HG02885 (cell line): Measurements from ENCODE around the gene MAML3.

Experiments
- ATAC-seq: cut with Tn5 transposase; IDR thresholded peaks from one replicate; pipeline ENCODE4 v1.9.1; 2021; ENCODE audit warnings: mild to moderate bottlenecking; ENCODE audit not compliant: unreplicated experiment, poor library complexity

Gene MAML3

GRCh38 chr4:140019619-140020347 is 134.2 kb downstream of the MAML3 start:
- ATAC-seq = no peak

- no peak for ATAC-seq
These were observed 134.9 kb downstream of the MAML3 start for GRCh38 chr4:140018931-140019618.

- ATAC-seq = no peak
These were observed 139.7 kb downstream of the MAML3 start for GRCh38 chr4:140014284-140014683.

GRCh38 chr4:140012688-140013486 is 141.1 kb downstream of the MAML3 start:
- ATAC-seq = peak; percentile 61

GRCh38 chr4:140005699-140006098 is 148.3 kb downstream of the MAML3 start:
- ATAC-seq = no peak

GRCh38 chr4:140004922-140005627 is 148.9 kb downstream of the MAML3 start:
- no peak for ATAC-seq

- ATAC-seq = no peak
These were observed 149.5 kb downstream of the MAML3 start for GRCh38 chr4:140004549-140004895.

GRCh38 chr4:140003876-140004548 is 150.0 kb downstream of the MAML3 start:
- ATAC-seq = no peak

- no peak for ATAC-seq
These were observed 153.8 kb downstream of the MAML3 start for GRCh38 chr4:140000232-140000631.

- ATAC-seq = no peak
These were observed 164.9 kb downstream of the MAML3 start for GRCh38 chr4:139988863-139989765.

- ATAC-seq = no peak
These were observed 166.5 kb downstream of the MAML3 start for GRCh38 chr4:139987502-139987850.

GRCh38 chr4:139986689-139987501 is 167.1 kb downstream of the MAML3 start:
- ATAC-seq = no peak

GRCh38 chr4:139986106-139986505 is 167.9 kb downstream of the MAML3 start:
- ATAC-seq = no peak

GRCh38 chr4:139985401-139985800 is 168.6 kb downstream of the MAML3 start:
- ATAC-seq = no peak

- no peak for ATAC-seq
These were observed 169.5 kb downstream of the MAML3 start for GRCh38 chr4:139984471-139984870.

- peak; percentile 91 for ATAC-seq
These were observed 175.3 kb downstream of the MAML3 start for GRCh38 chr4:139978692-139979091.

- peak; percentile 48 for ATAC-seq
These were observed 176.0 kb downstream of the MAML3 start for GRCh38 chr4:139977838-139978609.
